DND-41 (cell line): ENCODE measurements around the gene STRN3.

ENCODE experiments used
- EZH2 ChIP-seq: IDR thresholded peaks from 3 replicates; pipeline ENCODE4 v1.6.1; 2012; ENCODE audit warnings: borderline replicate concordance, low read depth, mild to moderate bottlenecking, moderate library complexity, low read length, inconsistent platforms; ENCODE audit not compliant: severe bottlenecking
- TF ChIP-seq, protein P1 (sequence below): IDR thresholded peaks from 2 replicates; pipeline ENCODE4 v1.5.1; 2012; ENCODE audit warnings: borderline replicate concordance, low read length, moderate library complexity, mild to moderate bottlenecking; ENCODE audit not compliant: poor library complexity, severe bottlenecking; ENCODE audit errors: extremely low read depth

DNA sequence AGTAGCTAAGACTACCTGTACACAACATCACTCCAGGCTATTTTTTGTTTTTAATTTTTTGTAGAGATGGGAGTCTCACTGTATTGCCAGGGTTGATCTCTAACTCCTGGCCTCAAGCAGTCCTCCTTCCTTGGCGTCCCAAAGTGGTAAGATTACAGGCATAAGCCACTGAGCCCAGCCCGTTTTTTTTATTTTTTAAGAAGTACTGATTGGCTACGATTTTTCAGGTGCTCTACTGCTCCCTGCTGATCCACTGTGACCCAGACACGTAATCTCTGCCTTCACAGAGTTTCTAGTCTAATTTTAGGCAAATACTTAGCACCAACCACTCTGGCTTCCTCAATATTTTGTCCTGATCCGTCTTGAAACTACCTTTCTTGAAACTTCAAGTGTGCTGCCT is 4.3 kb upstream of the STRN3 start:
- TF ChIP-seq, protein P1, sequence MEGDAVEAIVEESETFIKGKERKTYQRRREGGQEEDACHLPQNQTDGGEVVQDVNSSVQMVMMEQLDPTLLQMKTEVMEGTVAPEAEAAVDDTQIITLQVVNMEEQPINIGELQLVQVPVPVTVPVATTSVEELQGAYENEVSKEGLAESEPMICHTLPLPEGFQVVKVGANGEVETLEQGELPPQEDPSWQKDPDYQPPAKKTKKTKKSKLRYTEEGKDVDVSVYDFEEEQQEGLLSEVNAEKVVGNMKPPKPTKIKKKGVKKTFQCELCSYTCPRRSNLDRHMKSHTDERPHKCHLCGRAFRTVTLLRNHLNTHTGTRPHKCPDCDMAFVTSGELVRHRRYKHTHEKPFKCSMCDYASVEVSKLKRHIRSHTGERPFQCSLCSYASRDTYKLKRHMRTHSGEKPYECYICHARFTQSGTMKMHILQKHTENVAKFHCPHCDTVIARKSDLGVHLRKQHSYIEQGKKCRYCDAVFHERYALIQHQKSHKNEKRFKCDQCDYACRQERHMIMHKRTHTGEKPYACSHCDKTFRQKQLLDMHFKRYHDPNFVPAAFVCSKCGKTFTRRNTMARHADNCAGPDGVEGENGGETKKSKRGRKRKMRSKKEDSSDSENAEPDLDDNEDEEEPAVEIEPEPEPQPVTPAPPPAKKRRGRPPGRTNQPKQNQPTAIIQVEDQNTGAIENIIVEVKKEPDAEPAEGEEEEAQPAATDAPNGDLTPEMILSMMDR, result no peak
- no peak for TF ChIP-seq EZH2
